ENCODE measurements around the gene SLC25A11.

- no peak for TF ChIP-seq CTCF (IDR thresholded peaks at IDR 0.05; ENCODE audit: low read depth, low read length, missing input control)
- TF ChIP-seq RXRA (IDR thresholded peaks at IDR 0.05): no peak
These were observed 4.8 kb upstream of the SLC25A11 start for GRCh38 chr17:4944554-4945175.

Data from liver (tissue), 3 donors.